Activated CD4-positive, alpha-beta memory T cell treated with anti-CD3 and anti-CD28 coated beads for 36 hours (primary cell): ENCODE results near the gene RNF25. TPM values are rescaled to one million over a fixed set of nuclear protein-coding genes. Genes with fewer than 3 reads are reported as not detected.

Source experiments
- CTCF ChIA-PET: fragments of 350-600 bp; sonication (Branson Sonifier 250); formaldehyde crosslinking; loops from one replicate; lab custom pipeline; 2021; ENCODE audit warnings: antibody characterized with exemption, inconsistent platforms; lab: Charles Lee
- POLR2A ChIA-PET: fragments of 350-600 bp; sonication (Branson Sonifier 250); formaldehyde crosslinking; loops from one replicate; lab custom pipeline; 2021; ENCODE audit warnings: antibody characterized with exemption; lab: Charles Lee
- DNase-seq: peaks from one replicate; pipeline ENCODE4 v3.0.0-alpha.2; 2020
- H3K27ac Mint-ChIP-seq: one replicate; pipeline ENCODE4 v1.8.0; 2021; ENCODE audit warnings: mixed read lengths
- H3K27me3 Mint-ChIP-seq: one replicate; pipeline ENCODE4 v1.8.0; 2021; ENCODE audit warnings: mixed read lengths
- H3K36me3 Mint-ChIP-seq: one replicate; pipeline ENCODE4 v1.8.0; 2021; ENCODE audit warnings: mixed read lengths
- H3K4me1 Mint-ChIP-seq: one replicate; pipeline ENCODE4 v1.8.0; 2021; ENCODE audit warnings: low read depth, mixed read lengths
- H3K4me3 Mint-ChIP-seq: one replicate; pipeline ENCODE4 v1.8.0; 2021; ENCODE audit warnings: mild to moderate bottlenecking, mixed read lengths
- H3K9me3 Mint-ChIP-seq: one replicate; pipeline ENCODE4 v1.8.0; 2021; ENCODE audit warnings: mixed read lengths
- intact Hi-C: fragments of 100-400 bp; cut with micrococcal nuclease; formaldehyde crosslinking; loops from one replicate; pipeline ENCODE4 v1.15.1; 2023
- total RNA-seq, 2 experiments: library from RNA; stranded (reverse); gene quantifications; one replicate each; pipeline ENCODE4 v1.2.3, GENCODE V29; 2021

The RNF25 gene
- total RNA-seq, 2 experiments from 2014 or later: 15.2 to 15.6 TPM

DNA sequence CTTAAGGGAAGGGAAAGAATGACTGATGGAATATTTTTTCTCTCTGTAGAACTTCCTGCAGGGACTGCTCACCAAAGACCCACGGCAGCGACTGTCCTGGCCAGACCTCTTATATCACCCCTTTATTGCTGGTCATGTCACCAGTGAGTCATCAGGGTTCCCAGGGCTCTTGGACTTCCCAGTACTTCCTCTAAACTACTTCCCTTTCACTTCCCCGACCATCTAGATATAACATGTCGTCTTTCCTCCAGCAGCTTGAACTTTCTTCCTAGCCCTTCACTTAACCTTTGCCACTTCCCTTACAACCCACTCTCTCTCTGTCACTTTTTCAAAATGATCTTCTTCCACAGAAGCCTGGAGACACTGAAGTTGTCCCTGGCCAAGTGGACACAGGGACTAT, 7.3 kb upstream of the RNF25 start:
- no peaks in the 10 kb centered on the region for H3K9me3 Mint-ChIP-seq
- no peak overlapping the region for H3K27ac Mint-ChIP-seq
- no peak for DNase-seq
- H3K27me3 Mint-ChIP-seq: no peaks in the 10 kb centered on the region
- POLR2A ChIA-PET: no interaction called here
- CTCF ChIA-PET: interaction anchor here (1.6 kb wide), 1 partner anchor 20 kb away, joined by 4 read pairs; the partner anchor contains the start of genes BCS1L and ZNF142
- H3K36me3 Mint-ChIP-seq: peaks cover 4% of the 10 kb centered on the region
- H3K4me1 Mint-ChIP-seq: no peaks in the 10 kb centered on the region
- H3K4me3 Mint-ChIP-seq: no peak overlapping the region
- intact Hi-C loops: no loop called here

DNA sequence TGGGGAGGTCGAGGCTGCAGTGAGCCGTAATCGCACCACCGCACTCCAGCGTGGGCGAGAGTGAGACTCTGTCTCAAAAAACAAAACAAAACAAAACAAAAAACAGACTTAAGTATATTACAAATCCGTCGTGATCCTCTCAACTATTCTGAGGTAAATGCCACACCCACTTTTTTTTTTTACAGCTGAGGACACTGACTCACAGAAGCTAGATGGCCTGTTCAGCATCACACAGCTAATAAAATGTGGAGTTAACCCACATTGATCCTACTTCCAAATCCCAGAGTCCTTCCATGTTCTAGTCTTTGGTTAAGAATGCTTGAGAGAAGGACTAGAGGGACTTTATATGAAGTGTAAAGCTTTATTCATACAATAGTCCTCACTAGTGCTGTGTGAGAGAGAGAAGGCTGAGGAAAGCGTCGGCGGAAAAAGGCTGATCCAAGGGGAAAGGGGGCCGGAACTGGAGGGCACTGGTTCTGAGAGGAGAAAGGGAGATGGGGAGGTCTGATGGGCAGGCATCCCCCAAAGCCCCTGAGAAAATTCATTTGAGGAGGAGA, 627 bp downstream of the RNF25 start:
- Mint-ChIP-seq H3K36me3 (peaks cover 2% of the 10 kb centered on the region), H3K9me3 (no peaks in the 10 kb centered on the region), H3K4me3 (peak overlapping the region; percentile 96), H3K27me3 (no peaks in the 10 kb centered on the region), H3K27ac (peak overlapping the region; percentile 89), H3K4me1 (peaks cover 22% of the 10 kb centered on the region)
- no peak for DNase-seq
- intact Hi-C loops: loop anchor here (1.0 to 5.0 kb wide), 2 partner anchors 12 to 274 kb away; partner anchors contain the start of genes BCS1L, CTDSP1 and ZNF142
- CTCF ChIA-PET: interaction anchor here (0.6 to 5.2 kb wide), 9 partner anchors 10 to 227 kb away, joined by 4 to 38 read pairs (median 7); partner anchors contain the start of genes BCS1L, TTLL4 and ZNF142
- POLR2A ChIA-PET: interaction anchor here (0.9 to 4.0 kb wide), 4 partner anchors 12 to 226 kb away, joined by 3 to 50 read pairs (median 4); partner anchors contain the start of genes BCS1L and ZNF142

DNA sequence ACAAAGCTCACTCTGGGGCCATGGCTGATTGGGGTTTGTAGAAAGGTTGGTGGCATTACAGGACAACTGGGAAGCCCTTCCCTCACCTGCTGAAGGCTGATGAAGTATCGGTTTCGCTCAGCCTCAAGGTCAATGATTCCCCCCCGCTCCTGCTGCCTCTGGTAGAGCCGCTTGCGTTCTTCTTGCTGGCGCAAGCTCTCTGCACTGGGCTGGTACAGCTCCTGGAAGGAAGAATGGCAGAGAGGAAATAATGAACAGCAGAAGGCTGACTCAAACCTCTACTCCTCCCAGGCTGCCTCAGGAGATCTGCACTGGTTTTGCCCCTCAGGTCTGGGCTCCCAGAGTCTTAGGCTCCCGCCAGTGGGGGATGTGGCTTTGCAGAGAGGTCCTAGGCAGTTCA, 7.1 kb downstream of the RNF25 start:
- intact Hi-C loops: no loop called here
- peaks cover 32% of the 10 kb centered on the region for H3K36me3 Mint-ChIP-seq
- CTCF ChIA-PET: no interaction called here

DNA sequence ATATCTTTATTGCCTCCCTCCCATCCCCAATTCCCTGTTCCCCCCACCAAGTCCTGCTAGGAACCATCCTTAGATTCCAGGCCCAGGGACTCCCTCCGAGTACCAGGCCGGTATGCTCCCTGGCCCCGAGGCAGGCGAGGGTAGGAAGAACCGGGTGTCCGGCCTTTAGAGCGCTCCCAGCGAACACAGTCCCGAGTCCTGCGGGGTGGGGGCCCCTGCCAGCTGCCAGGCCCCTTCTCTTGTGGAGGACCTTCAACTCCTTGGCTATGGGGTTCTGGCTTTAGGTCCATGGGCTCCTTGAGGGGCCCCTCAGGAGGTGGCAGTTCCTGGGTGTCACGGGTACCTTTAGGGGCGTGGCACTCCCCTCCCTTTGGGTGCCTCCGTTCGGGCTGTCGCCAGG, 7.9 kb downstream of the RNF25 start:
- ChIA-PET POLR2A (no interaction called here), CTCF (no interaction called here)
- H3K9me3 Mint-ChIP-seq: no peaks in the 10 kb centered on the region
- DNase-seq: no peak
- H3K36me3 Mint-ChIP-seq: peaks cover 36% of the 10 kb centered on the region
- no peak overlapping the region for H3K4me3 Mint-ChIP-seq
- H3K27me3 Mint-ChIP-seq: no peaks in the 10 kb centered on the region
- intact Hi-C loops: no loop called here
- peaks cover 10% of the 10 kb centered on the region for H3K4me1 Mint-ChIP-seq
- H3K27ac Mint-ChIP-seq: no peak overlapping the region

More for the DNA sequence above, 7.1 kb downstream of the RNF25 start:
- no peak overlapping the region for H3K27ac Mint-ChIP-seq
- no peaks in the 10 kb centered on the region for H3K27me3 Mint-ChIP-seq
- peaks cover 8% of the 10 kb centered on the region for H3K4me1 Mint-ChIP-seq
- no peak for DNase-seq
- no peak overlapping the region for H3K4me3 Mint-ChIP-seq
- POLR2A ChIA-PET: no interaction called here
- H3K9me3 Mint-ChIP-seq: no peaks in the 10 kb centered on the region

DNA sequence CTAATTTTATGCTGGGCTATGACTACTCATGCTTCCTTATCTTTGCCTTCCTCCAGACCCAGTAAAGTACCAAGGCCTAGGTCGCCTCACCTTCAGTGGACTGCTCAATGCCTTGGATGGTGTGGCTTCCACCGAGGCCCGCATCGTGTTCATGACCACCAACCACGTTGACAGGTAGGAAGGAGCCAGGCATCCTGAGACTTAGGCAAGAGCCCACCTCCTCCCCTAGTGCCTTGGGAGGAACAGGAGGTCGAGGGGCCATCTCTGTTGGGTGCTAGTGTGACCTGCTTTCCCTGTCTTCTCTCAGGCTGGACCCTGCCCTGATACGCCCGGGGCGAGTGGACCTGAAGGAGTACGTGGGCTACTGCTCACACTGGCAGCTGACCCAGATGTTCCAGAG, 9.0 kb downstream of the RNF25 start:
- Mint-ChIP-seq H3K27me3 (no peaks in the 10 kb centered on the region), H3K36me3 (peaks cover 42% of the 10 kb centered on the region), H3K4me3 (no peak overlapping the region), H3K27ac (no peak overlapping the region), H3K9me3 (no peaks in the 10 kb centered on the region), H3K4me1 (peaks cover 18% of the 10 kb centered on the region)
- ChIA-PET POLR2A (no interaction called here), CTCF (interaction anchor here (1.0 kb wide), 1 partner anchor 65 kb away, joined by 3 read pairs; no protein-coding TSS in a partner anchor)
- intact Hi-C loops: no loop called here
- DNase-seq: no peak

DNA sequence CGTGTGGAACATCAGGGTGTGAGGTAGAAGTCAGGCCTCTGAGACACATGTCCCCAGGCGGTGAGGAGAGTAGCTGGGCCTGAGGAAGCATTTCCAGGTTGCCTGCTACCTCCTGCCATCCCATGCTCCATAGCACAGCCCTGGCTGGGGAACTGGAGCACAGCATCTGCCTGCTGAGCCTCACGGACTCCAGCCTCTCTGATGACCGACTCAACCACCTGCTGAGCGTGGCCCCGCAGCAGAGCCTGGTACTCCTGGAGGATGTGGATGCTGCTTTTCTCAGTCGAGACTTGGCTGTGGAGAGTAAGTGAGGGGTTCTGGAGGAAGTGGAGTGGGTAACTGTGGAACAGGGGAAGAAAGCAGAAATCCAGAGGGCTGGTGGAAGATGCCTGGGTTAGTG, 9.4 kb downstream of the RNF25 start:
- no peak for DNase-seq
- H3K4me3 Mint-ChIP-seq: no peak overlapping the region
- CTCF ChIA-PET: interaction anchor here (0.7 to 1.6 kb wide), 5 partner anchors 10 to 491 kb away, joined by 3 to 6 read pairs (median 4); partner anchors contain the start of genes RNF25 and STK36
- no peaks in the 10 kb centered on the region for H3K9me3 Mint-ChIP-seq
- intact Hi-C loops: no loop called here
- H3K4me1 Mint-ChIP-seq: peaks cover 21% of the 10 kb centered on the region
- H3K27ac Mint-ChIP-seq: no peak overlapping the region
- POLR2A ChIA-PET: no interaction called here
- no peaks in the 10 kb centered on the region for H3K27me3 Mint-ChIP-seq
- peaks cover 46% of the 10 kb centered on the region for H3K36me3 Mint-ChIP-seq

DNA sequence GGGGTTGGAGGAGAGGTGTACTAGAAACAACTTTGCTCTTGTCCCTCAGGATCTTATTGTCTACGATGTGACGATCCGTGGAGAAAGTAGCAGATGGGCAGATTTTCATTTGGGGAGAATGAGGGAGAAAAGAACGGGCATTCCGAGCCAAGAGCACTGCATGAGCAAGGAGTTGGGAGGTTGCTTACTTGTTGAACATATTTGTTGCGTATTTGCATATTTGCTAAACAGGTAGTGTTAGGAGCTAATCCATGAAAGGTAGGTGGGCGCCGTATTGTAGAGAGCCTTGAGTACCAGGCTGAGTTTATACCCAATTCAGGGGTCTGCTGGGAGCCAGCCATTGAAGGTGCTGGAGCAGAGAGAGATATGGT, 11.8 kb downstream of the RNF25 start:
- H3K27ac Mint-ChIP-seq: peak overlapping the region; percentile 80
- POLR2A ChIA-PET: interaction anchor here (0.5 to 4.0 kb wide), 10 partner anchors 9 to 298 kb away, joined by 3 to 50 read pairs (median 4); partner anchors contain the start of genes RNF25, STK36 and TTLL4
- peaks cover 48% of the 10 kb centered on the region for H3K36me3 Mint-ChIP-seq
- intact Hi-C loops: loop anchor here (1.0 to 10.0 kb wide), 9 partner anchors 11 to 619 kb away; partner anchors contain the start of genes CNOT9, DNAJB2, TTLL4 and TUBA4A
- H3K4me1 Mint-ChIP-seq: peaks cover 26% of the 10 kb centered on the region
- no peak for DNase-seq
- CTCF ChIA-PET: interaction anchor here (0.7 to 3.4 kb wide), 15 partner anchors 10 to 495 kb away, joined by 3 to 39 read pairs (median 5); partner anchors contain the start of genes RNF25, STK36 and TTLL4
- H3K9me3 Mint-ChIP-seq: no peaks in the 10 kb centered on the region
- no peaks in the 10 kb centered on the region for H3K27me3 Mint-ChIP-seq
- H3K4me3 Mint-ChIP-seq: peak overlapping the region; percentile 93

DNA sequence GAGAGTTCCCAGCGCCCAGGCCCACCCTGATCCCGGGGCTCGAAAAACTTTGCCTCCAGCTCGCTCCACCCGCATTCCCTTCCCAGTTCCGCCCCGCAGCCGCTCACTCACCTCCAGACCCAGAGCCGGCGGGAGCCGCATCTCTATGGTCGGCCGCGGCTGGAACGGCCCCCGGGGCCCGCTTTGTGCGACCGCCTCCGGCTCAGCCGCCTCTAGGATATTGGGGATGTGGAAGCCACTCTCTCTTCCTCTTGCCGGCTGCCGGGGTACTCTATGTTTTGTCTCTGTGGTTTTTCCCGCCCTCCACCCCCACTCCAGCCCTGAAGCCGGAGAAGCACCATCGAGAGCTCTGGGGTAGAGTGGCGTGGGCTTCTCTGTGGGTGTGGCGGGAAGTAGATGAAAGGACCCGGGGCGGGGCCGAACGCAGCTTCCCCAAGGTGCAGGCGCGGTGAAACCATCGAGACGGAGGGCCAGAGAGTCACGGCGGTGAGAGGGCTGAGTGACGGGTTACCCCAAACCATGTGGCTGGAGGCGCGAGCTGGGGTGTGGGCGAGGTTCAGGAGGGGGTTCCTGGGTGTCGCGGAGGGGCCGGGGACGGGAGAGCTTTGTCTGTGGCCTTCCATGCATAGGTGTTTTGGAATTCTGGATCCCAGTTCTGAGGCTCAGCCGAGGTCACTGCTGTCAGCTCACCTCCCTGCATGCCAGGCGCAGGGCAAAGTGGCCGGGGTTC, 12.4 kb downstream of the RNF25 start, which contains the start of the genes BCS1L and ZNF142:
Gene BCS1L (plus strand): TSS at position 426 of the 730 bp plus-strand sequence. CDS start 1,305 bp downstream, outside the sequence.
Gene ZNF142 (minus strand): TSS at position 366 of the 730 bp plus-strand sequence. CDS start 3,194 bp downstream, outside the sequence.
- CTCF ChIA-PET: interaction anchor here (0.7 to 3.4 kb wide), 20 partner anchors 10 to 495 kb away, joined by 3 to 39 read pairs (median 4); partner anchors contain the start of genes CTDSP1, RNF25, STK36 and TTLL4
- POLR2A ChIA-PET: interaction anchor here (0.7 to 4.0 kb wide), 13 partner anchors 9 to 389 kb away, joined by 3 to 50 read pairs (median 4); partner anchors contain the start of genes AAMP, PNKD, RNF25 and STK36
- Mint-ChIP-seq H3K4me1 (peaks cover 26% of the 10 kb centered on the region), H3K4me3 (peak within 1 kb of the TSS; percentile 93), H3K27me3 (no peaks in the 10 kb centered on the region), H3K36me3 (peaks cover 43% of the 10 kb centered on the region), H3K9me3 (no peaks in the 10 kb centered on the region), H3K27ac (peak within 1 kb of the TSS; percentile 80)
- DNase-seq: peak; percentile 98
- intact Hi-C loops: loop anchor here (1.0 to 10.0 kb wide), 9 partner anchors 12 to 620 kb away; partner anchors contain the start of genes CNOT9, DNAJB2, TTLL4 and TUBA4A

DNA sequence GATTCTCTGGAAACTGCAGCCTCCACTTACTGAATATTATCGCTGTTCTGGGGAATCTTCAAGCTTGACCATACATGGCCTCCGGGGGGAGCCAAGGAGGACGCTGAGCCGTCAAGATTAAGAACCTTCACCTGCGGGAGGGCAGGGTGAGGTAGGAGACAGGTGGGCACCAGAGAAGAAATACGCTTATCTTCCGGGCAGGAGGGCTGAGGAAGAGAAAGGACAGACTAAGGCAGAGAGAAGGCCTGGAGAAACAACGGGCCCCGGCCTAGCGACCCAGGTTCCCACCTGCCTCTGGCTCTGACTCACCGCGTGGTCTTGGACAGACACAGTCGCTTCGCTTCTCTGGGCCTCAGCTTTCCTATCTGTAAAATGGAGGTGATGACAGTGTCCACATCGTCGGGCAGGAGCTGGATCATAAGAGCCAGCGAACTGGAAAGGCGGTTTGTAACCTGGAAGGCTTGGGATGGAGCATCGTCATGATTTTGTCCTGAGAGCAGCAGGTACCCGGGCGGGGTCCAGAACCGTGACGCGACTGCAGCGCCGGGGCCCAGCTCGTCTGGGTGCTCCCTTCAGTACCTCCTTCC, 13.0 kb downstream of the RNF25 start:
- ChIA-PET CTCF (interaction anchor here (0.6 to 3.4 kb wide), 17 partner anchors 10 to 259 kb away, joined by 3 to 39 read pairs (median 4); partner anchors contain the start of genes CTDSP1, RNF25, STK36 and TTLL4), POLR2A (interaction anchor here (0.7 to 4.0 kb wide), 10 partner anchors 8 to 389 kb away, joined by 3 to 50 read pairs (median 4); partner anchors contain the start of genes AAMP, PNKD, RNF25 and STK36)
- H3K27me3 Mint-ChIP-seq: no peaks in the 10 kb centered on the region
- H3K27ac Mint-ChIP-seq: peak overlapping the region; percentile 80
- peaks cover 42% of the 10 kb centered on the region for H3K36me3 Mint-ChIP-seq
- H3K4me1 Mint-ChIP-seq: peaks cover 26% of the 10 kb centered on the region
- H3K9me3 Mint-ChIP-seq: no peaks in the 10 kb centered on the region
- peak overlapping the region; percentile 93 for H3K4me3 Mint-ChIP-seq
- intact Hi-C loops: loop anchor here (1.0 to 10.0 kb wide), 9 partner anchors 13 to 621 kb away; partner anchors contain the start of genes CNOT9, DNAJB2, TTLL4 and TUBA4A
- peak; percentile 58 for DNase-seq

DNA sequence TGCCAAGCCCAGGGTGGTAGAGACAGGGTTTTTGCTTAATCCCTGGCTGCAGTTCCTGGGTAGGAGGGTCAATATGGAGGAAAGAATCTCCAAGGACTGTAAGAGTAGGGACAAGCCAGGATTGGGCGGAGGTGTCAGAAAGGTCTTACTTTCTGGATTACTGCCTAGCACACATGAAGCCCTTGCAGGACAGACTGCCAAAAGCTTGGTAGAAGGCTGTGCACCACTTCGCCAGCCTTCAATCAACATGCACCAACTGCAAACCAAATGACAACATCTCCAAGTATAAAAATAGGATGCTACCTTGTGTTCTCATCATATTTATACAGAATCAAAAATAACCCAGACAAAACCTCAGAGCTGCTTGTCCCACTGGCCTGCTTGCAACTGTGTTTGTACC, 16.1 kb downstream of the RNF25 start:
- H3K36me3 Mint-ChIP-seq: peaks cover 44% of the 10 kb centered on the region
- POLR2A ChIA-PET: no interaction called here
- intact Hi-C loops: loop anchor here (10.0 kb wide), 1 partner anchor 599 kb away; the partner anchor contains the start of genes TUBA4A and TUBA4B

DNA sequence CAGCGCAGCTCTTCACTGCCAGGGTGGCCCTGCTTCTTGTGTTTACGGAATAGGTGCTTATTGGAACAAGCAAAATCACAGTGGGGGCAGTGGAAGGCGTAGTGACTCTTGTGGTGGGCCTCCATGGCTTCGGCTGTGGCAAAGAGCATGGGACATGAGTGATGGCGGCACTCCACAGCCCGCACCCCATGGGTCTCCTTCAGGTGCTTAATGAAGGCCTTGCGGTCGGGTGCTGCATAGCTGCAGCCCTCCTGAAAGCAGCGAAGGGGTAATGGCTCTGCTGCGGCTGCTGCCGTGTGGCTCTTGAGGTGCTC, 23.1 kb downstream of the RNF25 start:
- intact Hi-C loops: loop anchor here (1.0 to 5.0 kb wide), 3 partner anchors 242 to 376 kb away; partner anchors contain the start of gene TMBIM1
- no peaks in the 10 kb centered on the region for H3K27me3 Mint-ChIP-seq
- no peak overlapping the region for H3K4me3 Mint-ChIP-seq
- ChIA-PET CTCF (interaction anchor here (0.9 to 4.8 kb wide), 8 partner anchors 9 to 243 kb away, joined by 3 to 38 read pairs (median 4); partner anchors contain the start of genes BCS1L, PLCD4 and ZNF142), POLR2A (interaction anchor here (0.7 kb wide), 1 partner anchor 241 kb away, joined by 3 read pairs; no protein-coding TSS in a partner anchor)
- DNase-seq: no peak
- H3K4me1 Mint-ChIP-seq: peaks cover 9% of the 10 kb centered on the region
- no peaks in the 10 kb centered on the region for H3K9me3 Mint-ChIP-seq
- H3K36me3 Mint-ChIP-seq: peaks cover 60% of the 10 kb centered on the region
- no peak overlapping the region for H3K27ac Mint-ChIP-seq

More for the DNA sequence above, 16.1 kb downstream of the RNF25 start:
- Mint-ChIP-seq H3K27ac (no peak overlapping the region), H3K9me3 (no peaks in the 10 kb centered on the region), H3K4me1 (peaks cover 26% of the 10 kb centered on the region), H3K4me3 (no peak overlapping the region), H3K27me3 (no peaks in the 10 kb centered on the region)
- CTCF ChIA-PET: no interaction called here
- DNase-seq: no peak
